Heart left ventricle (tissue), 13 donors: ENCODE results near the gene ARMH3.

Experiments used
- POLR2A ChIP-seq, 2 donors: fragments of 450-650 bp; IDR thresholded peaks; one replicate each; pipeline ENCODE4 v1.6.1; 2017; ENCODE audit warnings: antibody characterized with exemption in 2 of 2, mild to moderate bottlenecking in 2 of 2, moderate library complexity in 2 of 2
- TF ChIP-seq, protein P1 (sequence below), 12 donors: fragments of 200-600 bp; sonication (generic) in 4 of 12; IDR thresholded peaks; one replicate each; pipeline versions ENCODE4 v1.5.0 to v1.8.0; 2018 to 2022; ENCODE audit warnings: antibody characterized with exemption in 12 of 12, mild to moderate bottlenecking in 5 of 12
- donor health status: ischemic (EF 13 %, LVEDD 7.1; RV severe dilation, severe dysfunction).
- donor health status: DM: no; HTN: yes; CAD: no.
- donor health status: DM: no; HTN: no; CAD: no.
- donor health status: ischemic (EF 25% LVEDD 6.9; RV normal size, moderate dysfunction).
- donor health status: ischemic (EF 25% LVEDD 5.7; RV mildly dilated, moderate dysfunction).
- donor health status: ischemic (EF 35%, LVEDD 5.7; RV mildly dilated, moderate dysfunction).
- donor health status: nonischemic (EF 11% LVEDD 7.7; RV severe dilation, severe dysfunction).
- donor health status: DM: yes; HTN: yes; CAD: no.
- donor health status: PGD.
- donor health status: ischemic (EF 29% LVEDD 5.4; RV normal size, mild dysfunction).
- donor health status: nonischemic (EF 23%, LVEDD 6.1; RV moderate dilation, normal function).

DNA sequence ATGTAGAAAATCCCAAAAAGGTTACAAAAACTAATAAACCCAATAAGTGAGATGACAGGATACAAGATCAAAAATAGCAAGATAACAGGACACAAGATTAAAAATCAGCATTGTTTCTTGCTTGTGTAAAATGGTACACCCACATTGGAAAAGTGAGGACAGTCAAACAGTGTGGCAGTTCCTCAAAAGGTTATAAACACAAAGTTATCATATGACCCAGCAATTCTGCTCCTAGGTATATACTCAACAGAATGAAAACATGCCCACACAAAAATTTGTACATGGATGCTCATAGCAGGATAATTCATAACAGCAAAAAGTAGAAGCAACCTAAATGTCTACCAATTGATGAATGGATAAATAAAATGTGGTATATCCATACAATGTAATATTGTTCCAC lies 105.8 kb downstream of the ARMH3 start:
- TF ChIP-seq, protein P1, sequence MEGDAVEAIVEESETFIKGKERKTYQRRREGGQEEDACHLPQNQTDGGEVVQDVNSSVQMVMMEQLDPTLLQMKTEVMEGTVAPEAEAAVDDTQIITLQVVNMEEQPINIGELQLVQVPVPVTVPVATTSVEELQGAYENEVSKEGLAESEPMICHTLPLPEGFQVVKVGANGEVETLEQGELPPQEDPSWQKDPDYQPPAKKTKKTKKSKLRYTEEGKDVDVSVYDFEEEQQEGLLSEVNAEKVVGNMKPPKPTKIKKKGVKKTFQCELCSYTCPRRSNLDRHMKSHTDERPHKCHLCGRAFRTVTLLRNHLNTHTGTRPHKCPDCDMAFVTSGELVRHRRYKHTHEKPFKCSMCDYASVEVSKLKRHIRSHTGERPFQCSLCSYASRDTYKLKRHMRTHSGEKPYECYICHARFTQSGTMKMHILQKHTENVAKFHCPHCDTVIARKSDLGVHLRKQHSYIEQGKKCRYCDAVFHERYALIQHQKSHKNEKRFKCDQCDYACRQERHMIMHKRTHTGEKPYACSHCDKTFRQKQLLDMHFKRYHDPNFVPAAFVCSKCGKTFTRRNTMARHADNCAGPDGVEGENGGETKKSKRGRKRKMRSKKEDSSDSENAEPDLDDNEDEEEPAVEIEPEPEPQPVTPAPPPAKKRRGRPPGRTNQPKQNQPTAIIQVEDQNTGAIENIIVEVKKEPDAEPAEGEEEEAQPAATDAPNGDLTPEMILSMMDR (IDR thresholded peaks at IDR 0.05), result no peak
- TF ChIP-seq POLR2A (IDR thresholded peaks at IDR 0.05), result no peak
